Common myeloid progenitor, CD34-positive (primary cell): ENCODE data around the gene FOXJ3.
A peak's percentile ranks its signal among the peaks of the same experiment; 100 is the strongest.

Experiments used
- CTCF ChIA-PET: fragments of 350-600 bp; sonication (Branson Sonifier 250); formaldehyde crosslinking; loops from one replicate; lab custom pipeline; 2021; ENCODE audit warnings: antibody characterized with exemption; lab: Charles Lee
- POLR2A ChIA-PET: fragments of 350-600 bp; sonication (Branson Sonifier 250); formaldehyde crosslinking; loops from one replicate; lab custom pipeline; 2021; ENCODE audit warnings: antibody characterized with exemption; lab: Charles Lee
- DNase-seq, 3 donors: peaks; one replicate each; pipeline versions ENCODE4 v3.0.0 to v3.0.0-alpha.2; 2013
- H3K27ac ChIP-seq, 2 experiments: 1 replicate in 1 of 2; 2 replicates in 1 of 2; pipeline ENCODE4 v1.7.0; 2013; ENCODE audit warnings: inconsistent platforms in 2 of 2, low read length in 2 of 2, mild to moderate bottlenecking in 2 of 2, low read depth in 1 of 2, moderate library complexity in 1 of 2; ENCODE audit not compliant: severe bottlenecking in 2 of 2, insufficient read depth in 1 of 2, poor library complexity in 1 of 2
- H3K27me3 ChIP-seq, 5 experiments: replicated peaks in 2 of 5; 1 replicate in 3 of 5; 2 replicates in 2 of 5; pipeline versions ENCODE4 v1.6.1 to v1.7.0; 2013; ENCODE audit warnings: low read length in 4 of 5, mild to moderate bottlenecking in 2 of 5, moderate library complexity in 2 of 5, inconsistent platforms in 1 of 5; ENCODE audit not compliant: insufficient read depth in 5 of 5, control insufficient read depth in 4 of 5
- H3K36me3 ChIP-seq, 4 experiments: 1 replicate in 2 of 4; 2 replicates in 2 of 4; pipeline versions ENCODE4 v1.6.1 to v1.7.0; 2013; ENCODE audit warnings: low read length in 3 of 4, control low read depth in 1 of 4, mild to moderate bottlenecking in 1 of 4; ENCODE audit not compliant: control insufficient read depth in 4 of 4, insufficient read depth in 4 of 4
- H3K4me1 ChIP-seq, 4 experiments: 1 replicate in 3 of 4; 2 replicates in 1 of 4; pipeline versions ENCODE4 v1.6.1 to v1.7.1; 2013; ENCODE audit warnings: low read length in 3 of 4, mild to moderate bottlenecking in 3 of 4, control low read depth in 1 of 4, inconsistent platforms in 1 of 4, moderate library complexity in 1 of 4; ENCODE audit not compliant: control insufficient read depth in 4 of 4, insufficient read depth in 4 of 4; ENCODE audit errors: control extremely low read depth in 1 of 4
- H3K4me3 ChIP-seq, 7 experiments: 1 replicate in 4 of 7; 2 replicates in 3 of 7; pipeline versions ENCODE4 v1.5.1 to v1.7.0; 2013; ENCODE audit warnings: mild to moderate bottlenecking in 7 of 7, low read length in 6 of 7, moderate library complexity in 6 of 7, inconsistent platforms in 2 of 7, low read depth in 2 of 7, control low read depth in 1 of 7; ENCODE audit not compliant: insufficient read depth in 4 of 7, control insufficient read depth in 1 of 7; ENCODE audit errors: extremely low read depth in 1 of 7
- H3K9me3 ChIP-seq, 5 experiments: 1 replicate in 4 of 5; 2 replicates in 1 of 5; pipeline versions ENCODE4 v1.6.1 to v1.7.1; 2013; ENCODE audit warnings: low read length in 4 of 5, mild to moderate bottlenecking in 2 of 5, inconsistent platforms in 1 of 5, low read depth in 1 of 5, moderate library complexity in 1 of 5; ENCODE audit not compliant: control insufficient read depth in 4 of 5, insufficient read depth in 2 of 5; ENCODE audit errors: control extremely low read depth in 1 of 5
- WGBS: methylation state at CpG from one replicate; pipeline ENCODE4 v1.1.5; 2013; ENCODE audit not compliant: insufficient coverage; 5-methylcytosine and 5-hydroxymethylcytosine counted together

Gene FOXJ3

DNA sequence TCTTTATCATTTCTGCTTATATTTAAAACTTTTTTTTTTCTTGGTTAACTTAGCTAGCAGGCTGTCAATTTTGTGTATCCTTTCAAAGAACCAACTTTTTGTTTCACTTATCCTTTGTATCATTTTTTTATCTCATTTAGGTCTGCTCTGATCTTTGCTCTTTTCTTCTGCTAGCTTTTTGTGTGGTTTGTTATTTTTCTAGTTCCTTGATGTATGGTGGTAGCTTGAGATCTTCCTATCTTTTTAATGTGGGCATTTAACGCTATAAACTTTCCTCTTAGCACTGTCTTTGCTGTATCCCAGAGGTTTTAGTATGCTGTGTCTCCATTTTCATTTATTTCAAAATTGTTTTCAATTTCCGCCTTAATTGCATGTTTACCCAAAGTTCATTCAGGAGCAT lies 36.5 kb downstream of the FOXJ3 start:
- H3K4me1 ChIP-seq: no peaks in the 10 kb centered on the region
- no peak overlapping the region for H3K27ac ChIP-seq
- H3K27me3 ChIP-seq: no peaks in the 10 kb centered on the region
- peaks cover 7 to 18% (median 10%) of the 10 kb centered on the region in 4 experiments for H3K36me3 ChIP-seq
- ChIA-PET POLR2A (no interaction called here), CTCF (no interaction called here)
- peaks cover 9 to 55% (median 16%) of the 10 kb centered on the region in 5 experiments for H3K9me3 ChIP-seq
- no peak for DNase-seq
- H3K4me3 ChIP-seq: no peak overlapping the region
- whole genome bisulfite sequencing: no CpG with 5 or more reads among the region's 2 CpGs

GRCh38 chr1:42295816-42296215 lies 39.2 kb downstream of the FOXJ3 start:
- no peak overlapping the region for H3K27ac ChIP-seq
- WGBS: no CpG with 5 or more reads among the region's 5 CpGs
- H3K4me1 ChIP-seq: no peaks in the 10 kb centered on the region
- DNase-seq: no peak
- ChIA-PET CTCF (no interaction called here), POLR2A (no interaction called here)
- no peaks in the 10 kb centered on the region for H3K27me3 ChIP-seq
- H3K4me3 ChIP-seq: no peak overlapping the region
- peaks cover 2 to 34% (median 7%) of the 10 kb centered on the region in 5 experiments for H3K9me3 ChIP-seq
- peaks cover 2 to 11% (median 4%) of the 10 kb centered on the region in 4 experiments for H3K36me3 ChIP-seq

- H3K4me1 ChIP-seq: no peaks in the 10 kb centered on the region
- peaks cover 0 to 6% (median 0%) of the 10 kb centered on the region in 5 experiments for H3K9me3 ChIP-seq
- DNase-seq: no peak
- no peak overlapping the region for H3K4me3 ChIP-seq
- ChIA-PET POLR2A (no interaction called here), CTCF (no interaction called here)
- no peaks in the 10 kb centered on the region for H3K27me3 ChIP-seq
- peaks cover 0 to 8% (median 4%) of the 10 kb centered on the region in 4 experiments for H3K36me3 ChIP-seq
- 100% methylated on average over 1 of the region's 2 CpGs for WGBS
- H3K27ac ChIP-seq: no peak overlapping the region
These were observed 44.9 kb downstream of the FOXJ3 start for GRCh38 chr1:42290130-42290529.

GRCh38 chr1:42288311-42288985 lies 46.6 kb downstream of the FOXJ3 start:
- Histone ChIP-seq H3K4me1 (no peaks in the 10 kb centered on the region), H3K9me3 (peaks cover 0 to 2% (median 0%) of the 10 kb centered on the region in 5 experiments), H3K27me3 (no peaks in the 10 kb centered on the region), H3K27ac (no peak overlapping the region), H3K4me3 (no peak overlapping the region), H3K36me3 (peaks cover 3 to 8% (median 3%) of the 10 kb centered on the region in 4 experiments)
- no CpG with 5 or more reads among the region's 1 CpG for WGBS
- ChIA-PET CTCF (no interaction called here), POLR2A (interaction anchor here (0.7 kb wide), 1 partner anchor 19 kb away, joined by 3 read pairs; no protein-coding TSS in a partner anchor)
- no peak for DNase-seq

DNA sequence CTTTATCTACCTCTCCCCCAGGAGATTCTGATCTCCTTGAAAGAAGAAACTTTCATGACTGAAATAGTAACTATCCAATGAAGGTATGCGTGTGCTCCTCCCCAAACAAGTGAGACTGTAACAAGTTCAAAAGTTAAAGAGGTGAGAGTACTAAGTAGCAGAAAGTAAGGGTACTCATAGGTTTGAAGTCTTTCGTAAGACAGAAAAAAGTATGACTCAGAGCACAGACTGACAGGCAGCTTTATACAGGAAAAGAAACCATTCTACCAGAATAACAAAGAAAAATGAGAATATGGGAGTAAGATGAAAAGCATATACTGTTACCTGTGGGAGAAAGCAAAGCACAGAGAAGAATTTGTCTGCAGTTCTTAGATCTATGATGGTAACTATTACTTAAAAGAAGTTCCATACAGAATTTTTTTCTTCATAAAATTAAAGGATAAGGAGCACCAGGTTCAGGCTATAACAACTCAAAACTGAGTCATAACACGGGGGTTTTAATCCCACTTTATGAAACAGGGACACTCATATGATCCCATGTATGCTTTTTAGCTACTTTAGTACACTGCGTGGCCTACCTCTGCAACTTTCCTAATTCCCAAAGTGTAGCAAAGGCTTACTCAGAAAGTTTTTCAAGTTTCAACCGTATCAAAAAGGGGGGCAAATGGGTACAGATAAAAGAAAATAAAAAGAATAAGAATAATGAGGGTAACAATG lies 52.0 kb downstream of the FOXJ3 start:
- WGBS: 100% methylated on average over 1 of the region's 5 CpGs
- no peak overlapping the region for H3K27ac ChIP-seq
- H3K27me3 ChIP-seq: no peaks in the 10 kb centered on the region
- no peak overlapping the region for H3K4me3 ChIP-seq
- H3K9me3 ChIP-seq: no peaks in the 10 kb centered on the region
- ChIA-PET POLR2A (no interaction called here), CTCF (no interaction called here)
- DNase-seq: peak in 2 of 3 donors; percentile 11 to 21
- H3K36me3 ChIP-seq: peaks cover 0 to 8% (median 4%) of the 10 kb centered on the region in 4 experiments
- H3K4me1 ChIP-seq: no peaks in the 10 kb centered on the region

DNA sequence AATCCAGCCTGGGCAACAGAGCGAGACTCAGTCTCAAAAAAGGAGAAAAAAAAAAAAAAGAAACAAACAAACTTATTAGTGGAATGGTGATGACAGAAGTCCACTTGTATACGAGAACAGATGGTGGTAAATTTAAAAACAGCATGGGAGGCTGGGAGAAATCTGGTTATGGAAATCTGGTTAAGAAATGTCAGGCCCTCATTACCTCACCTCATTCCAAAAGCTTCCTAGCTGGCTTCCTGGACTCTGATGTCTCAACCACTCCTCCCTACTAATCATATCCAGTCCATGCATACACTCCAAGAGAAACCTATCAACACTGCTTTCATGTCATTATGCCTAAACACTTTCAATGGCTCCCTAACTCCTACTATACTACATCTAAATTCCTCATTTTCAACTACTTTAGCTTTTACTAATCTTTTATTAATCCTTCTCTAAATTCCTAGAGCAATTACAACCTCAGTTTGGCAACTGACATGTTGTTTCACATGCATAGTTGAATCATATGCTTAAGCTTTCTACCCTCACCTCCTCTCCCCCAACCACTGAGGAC lies 52.9 kb downstream of the FOXJ3 start:
- CTCF ChIA-PET: no interaction called here
- DNase-seq: no peak
- POLR2A ChIA-PET: no interaction called here
- WGBS: no CpG with 5 or more reads among the region's 2 CpGs
- Histone ChIP-seq H3K27me3 (no peaks in the 10 kb centered on the region), H3K27ac (no peak overlapping the region), H3K9me3 (no peaks in the 10 kb centered on the region), H3K36me3 (peaks cover 0 to 8% (median 5%) of the 10 kb centered on the region in 4 experiments), H3K4me3 (no peak overlapping the region), H3K4me1 (no peaks in the 10 kb centered on the region)

GRCh38 chr1:42280821-42281220 lies 54.2 kb downstream of the FOXJ3 start:
- Histone ChIP-seq H3K4me3 (no peak overlapping the region), H3K9me3 (no peaks in the 10 kb centered on the region), H3K36me3 (peaks cover 2 to 12% (median 6%) of the 10 kb centered on the region in 4 experiments), H3K4me1 (no peaks in the 10 kb centered on the region), H3K27me3 (no peaks in the 10 kb centered on the region), H3K27ac (no peak overlapping the region)
- ChIA-PET CTCF (no interaction called here), POLR2A (no interaction called here)
- no CpG with 5 or more reads among the region's 1 CpG for WGBS
- DNase-seq: no peak
